ENCODE data around the gene PRDM16. TPM values are rescaled to one million over a fixed set of nuclear protein-coding genes. Genes with fewer than 3 reads are reported as not detected.

The PRDM16 gene
- polyA plus RNA-seq, 1 of the 3 experiments (the other 2 are of a cell fraction) = not detected

- H4K20me1 ChIP-seq (ENCODE audit: insufficient read depth) = no peaks in the 10 kb centered on the region
- no peak overlapping the region for H3K27ac ChIP-seq (ENCODE audit: low read depth in 2 of 2, low read length in 1 of 2)
- H3K4me2 ChIP-seq = no peak overlapping the region
- no peaks in the 10 kb centered on the region for H3K9me2 ChIP-seq
- no peak overlapping the region for H2AFZ ChIP-seq (ENCODE audit: low read depth)
- H3F3A ChIP-seq (replicated peaks; ENCODE audit: insufficient read depth) = no peaks in the 10 kb centered on the region
- H3K9ac ChIP-seq = no peak overlapping the region
- H3K79me2 ChIP-seq (ENCODE audit: insufficient read depth) = no peaks in the 10 kb centered on the region
- no peaks in the 10 kb centered on the region for H3K27me3 ChIP-seq (ENCODE audit: insufficient read depth)
- POLR2A ChIA-PET = no interaction called here
- H3K4me3 ChIP-seq (ENCODE audit: low read depth in 2 of 2, low read length in 1 of 2) = no peak overlapping the region
- no peaks in the 10 kb centered on the region for H3K9me3 ChIP-seq
- CTCF ChIA-PET = no interaction called here
- WGBS (ENCODE audit: low lambda C conversion rate) = 52% methylated on average over 4 of the region's 4 CpGs
- no peaks in the 10 kb centered on the region for H3K36me3 ChIP-seq (replicated peaks in 1 of 2; ENCODE audit: control insufficient read depth in 1 of 2, insufficient read depth in 2 of 2, low read length in 1 of 2)
- H3K4me1 ChIP-seq (ENCODE audit: control insufficient read depth in 1 of 2, insufficient read depth in 2 of 2, low read depth in 1 of 2, low read length in 1 of 2) = no peaks in the 10 kb centered on the region
- no peak for DNase-seq
- TF ChIP-seq NFIC (IDR thresholded peaks at IDR 0.05; ENCODE audit: borderline replicate concordance) (no peak), TCF12 (IDR thresholded peaks at IDR 0.05) (no peak)
Observed at GRCh38 chr1:3273447-3273846, 204.4 kb downstream of the PRDM16 start.

GRCh38 chr1:3274972-3275371 lies 206.0 kb downstream of the PRDM16 start:
- Histone ChIP-seq H3K79me2 (ENCODE audit: insufficient read depth) (no peaks in the 10 kb centered on the region), H2AFZ (ENCODE audit: low read depth) (no peak overlapping the region), H4K20me1 (ENCODE audit: insufficient read depth) (no peaks in the 10 kb centered on the region), H3K4me1 (ENCODE audit: control insufficient read depth in 1 of 2, insufficient read depth in 2 of 2, low read depth in 1 of 2, low read length in 1 of 2) (no peaks in the 10 kb centered on the region), H3F3A (replicated peaks; ENCODE audit: insufficient read depth) (no peaks in the 10 kb centered on the region), H3K27me3 (ENCODE audit: insufficient read depth) (no peaks in the 10 kb centered on the region; the same call in 1 of the 2 replicates), H3K4me2 (no peak overlapping the region), H3K9ac (no peak overlapping the region), H3K4me3 (ENCODE audit: low read depth in 2 of 2, low read length in 1 of 2) (no peak overlapping the region), H3K27ac (ENCODE audit: low read depth in 2 of 2, low read length in 1 of 2) (no peak overlapping the region), H3K9me2 (no peaks in the 10 kb centered on the region), H3K36me3 (replicated peaks in 1 of 2; ENCODE audit: control insufficient read depth in 1 of 2, insufficient read depth in 2 of 2, low read length in 1 of 2) (no peaks in the 10 kb centered on the region), H3K9me3 (no peaks in the 10 kb centered on the region)
- ChIA-PET CTCF (no interaction called here), POLR2A (no interaction called here)
- DNase-seq = no peak
- TF ChIP-seq PBX3 (IDR thresholded peaks at IDR 0.05) = no peak
- TF ChIP-seq USF1 (IDR thresholded peaks at IDR 0.05; ENCODE audit: borderline replicate concordance, low read depth) = no peak
- TF ChIP-seq MXI1 (IDR thresholded peaks at IDR 0.05; ENCODE audit: low read depth, low read length) = no peak
- no peak for TF ChIP-seq TCF12 (IDR thresholded peaks at IDR 0.05)
- TF ChIP-seq GATA2 (CRISPR knock-in tag; IDR thresholded peaks at IDR 0.05) = no peak
- no peak for TF ChIP-seq NRF1 (IDR thresholded peaks at IDR 0.05; ENCODE audit: low read depth, low read length)
- no peak for TF ChIP-seq FOXJ3 (CRISPR knock-in tag; IDR thresholded peaks at IDR 0.05)
- TF ChIP-seq MEF2A (IDR thresholded peaks at IDR 0.05; ENCODE audit: borderline replicate concordance, low read depth) = no peak
- 57% methylated on average over 12 of the region's 12 CpGs for WGBS (ENCODE audit: low lambda C conversion rate)

GRCh38 chr1:3275471-3276340 lies 206.7 kb downstream of the PRDM16 start:
- POLR2A ChIA-PET = no interaction called here
- no peak overlapping the region for H3K4me3 ChIP-seq (ENCODE audit: low read depth in 2 of 2, low read length in 1 of 2)
- DNase-seq = no peak
- H4K20me1 ChIP-seq (ENCODE audit: insufficient read depth) = no peaks in the 10 kb centered on the region
- no peak overlapping the region for H3K9ac ChIP-seq
- no peaks in the 10 kb centered on the region; the same call in 1 of the 2 replicates for H3K27me3 ChIP-seq (ENCODE audit: insufficient read depth)
- H3K9me3 ChIP-seq = no peaks in the 10 kb centered on the region
- H3K4me2 ChIP-seq = no peak overlapping the region
- no peak overlapping the region for H3K27ac ChIP-seq (ENCODE audit: low read depth in 2 of 2, low read length in 1 of 2)
- no peaks in the 10 kb centered on the region for H3K36me3 ChIP-seq (replicated peaks in 1 of 2; ENCODE audit: control insufficient read depth in 1 of 2, insufficient read depth in 2 of 2, low read length in 1 of 2)
- no peaks in the 10 kb centered on the region for H3K79me2 ChIP-seq (ENCODE audit: insufficient read depth)
- H2AFZ ChIP-seq (ENCODE audit: low read depth) = no peak overlapping the region
- TF ChIP-seq USF1 (IDR thresholded peaks at IDR 0.05; ENCODE audit: borderline replicate concordance, low read depth) = no peak
- no peak for TF ChIP-seq RXRA (IDR thresholded peaks at IDR 0.05; ENCODE audit: borderline replicate concordance, low read depth)
- TF ChIP-seq SMC3 (IDR thresholded peaks at IDR 0.05; ENCODE audit: low read depth, low read length) = no peak
- TF ChIP-seq POLR2AphosphoS5 (IDR thresholded peaks at IDR 0.05; ENCODE audit: low read depth, low read length) = no peak
- TF ChIP-seq SIN3A (IDR thresholded peaks at IDR 0.05; ENCODE audit: borderline replicate concordance, low read depth, low read length) = no peak
- no peak for TF ChIP-seq MAX (IDR thresholded peaks at IDR 0.05; ENCODE audit: low read depth)
- no peak for TF ChIP-seq RAD21 (IDR thresholded peaks at IDR 0.05; ENCODE audit: low read length)
- TF ChIP-seq ELF1 (IDR thresholded peaks at IDR 0.05) = no peak
- TF ChIP-seq IRF3 (IDR thresholded peaks at IDR 0.05; ENCODE audit: low read depth, low read length) = no peak
- no peak for TF ChIP-seq GABPA (IDR thresholded peaks at IDR 0.05; ENCODE audit: low read depth)
- H3K4me1 ChIP-seq (ENCODE audit: control insufficient read depth in 1 of 2, insufficient read depth in 2 of 2, low read depth in 1 of 2, low read length in 1 of 2) = no peaks in the 10 kb centered on the region
- CTCF ChIA-PET = interaction anchor here (0.8 kb wide), 1 partner anchor 136 kb away, joined by 3 read pairs; no protein-coding TSS in a partner anchor
- 38% methylated on average over 23 of the region's 37 CpGs for WGBS (ENCODE audit: low lambda C conversion rate)
- H3K9me2 ChIP-seq = no peaks in the 10 kb centered on the region
- no peaks in the 10 kb centered on the region for H3F3A ChIP-seq (replicated peaks; ENCODE audit: insufficient read depth)

Data from SK-N-SH (cell line).